Fibroblast of pulmonary artery (primary cell): Measurements from ENCODE around the gene MRPL10.
A peak's percentile ranks its signal among the peaks of the same experiment; 100 is the strongest.

Experiments
- DNase-seq: peaks from one replicate; pipeline ENCODE4 v3.0.0-alpha.2; 2010; ENCODE audit warnings: low read depth
- H3K4me3 ChIP-seq: replicated peaks from 2 replicates; pipeline ENCODE4 v1.5.1; 2011; ENCODE audit warnings: low read depth, mild to moderate bottlenecking, control low read depth, low read length, moderate library complexity
- TF ChIP-seq, protein P1 (sequence below): IDR thresholded peaks from 2 replicates; pipeline ENCODE4 v1.5.1; 2011; ENCODE audit warnings: mild to moderate bottlenecking, control low read depth, low read length, inconsistent platforms; ENCODE audit errors: missing control alignments

MRPL10 gene

DNA sequence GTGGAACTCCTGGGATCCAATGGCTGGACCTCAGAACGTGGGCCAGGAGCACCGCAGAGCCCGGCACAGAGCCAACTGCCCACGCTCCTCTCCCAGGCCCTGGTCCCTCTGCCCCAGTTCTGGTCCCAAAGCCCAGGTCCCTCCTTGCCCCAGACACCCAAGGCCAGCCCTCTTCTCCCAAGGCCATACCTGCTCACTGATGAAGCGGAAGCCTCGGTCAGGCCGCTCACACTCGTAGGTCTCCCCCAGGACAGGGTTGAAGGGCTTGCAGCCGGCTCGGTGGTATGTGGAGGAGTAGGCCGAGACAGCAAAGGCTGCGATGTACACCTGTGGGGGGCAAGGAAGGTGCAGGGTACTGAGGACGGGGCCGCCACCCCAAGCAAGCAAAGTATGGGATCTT lies 18.3 kb downstream of the MRPL10 start:
- H3K4me3 ChIP-seq: no peak overlapping the region
- TF ChIP-seq, protein P1, sequence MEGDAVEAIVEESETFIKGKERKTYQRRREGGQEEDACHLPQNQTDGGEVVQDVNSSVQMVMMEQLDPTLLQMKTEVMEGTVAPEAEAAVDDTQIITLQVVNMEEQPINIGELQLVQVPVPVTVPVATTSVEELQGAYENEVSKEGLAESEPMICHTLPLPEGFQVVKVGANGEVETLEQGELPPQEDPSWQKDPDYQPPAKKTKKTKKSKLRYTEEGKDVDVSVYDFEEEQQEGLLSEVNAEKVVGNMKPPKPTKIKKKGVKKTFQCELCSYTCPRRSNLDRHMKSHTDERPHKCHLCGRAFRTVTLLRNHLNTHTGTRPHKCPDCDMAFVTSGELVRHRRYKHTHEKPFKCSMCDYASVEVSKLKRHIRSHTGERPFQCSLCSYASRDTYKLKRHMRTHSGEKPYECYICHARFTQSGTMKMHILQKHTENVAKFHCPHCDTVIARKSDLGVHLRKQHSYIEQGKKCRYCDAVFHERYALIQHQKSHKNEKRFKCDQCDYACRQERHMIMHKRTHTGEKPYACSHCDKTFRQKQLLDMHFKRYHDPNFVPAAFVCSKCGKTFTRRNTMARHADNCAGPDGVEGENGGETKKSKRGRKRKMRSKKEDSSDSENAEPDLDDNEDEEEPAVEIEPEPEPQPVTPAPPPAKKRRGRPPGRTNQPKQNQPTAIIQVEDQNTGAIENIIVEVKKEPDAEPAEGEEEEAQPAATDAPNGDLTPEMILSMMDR: no peak
- DNase-seq: no peak

DNA sequence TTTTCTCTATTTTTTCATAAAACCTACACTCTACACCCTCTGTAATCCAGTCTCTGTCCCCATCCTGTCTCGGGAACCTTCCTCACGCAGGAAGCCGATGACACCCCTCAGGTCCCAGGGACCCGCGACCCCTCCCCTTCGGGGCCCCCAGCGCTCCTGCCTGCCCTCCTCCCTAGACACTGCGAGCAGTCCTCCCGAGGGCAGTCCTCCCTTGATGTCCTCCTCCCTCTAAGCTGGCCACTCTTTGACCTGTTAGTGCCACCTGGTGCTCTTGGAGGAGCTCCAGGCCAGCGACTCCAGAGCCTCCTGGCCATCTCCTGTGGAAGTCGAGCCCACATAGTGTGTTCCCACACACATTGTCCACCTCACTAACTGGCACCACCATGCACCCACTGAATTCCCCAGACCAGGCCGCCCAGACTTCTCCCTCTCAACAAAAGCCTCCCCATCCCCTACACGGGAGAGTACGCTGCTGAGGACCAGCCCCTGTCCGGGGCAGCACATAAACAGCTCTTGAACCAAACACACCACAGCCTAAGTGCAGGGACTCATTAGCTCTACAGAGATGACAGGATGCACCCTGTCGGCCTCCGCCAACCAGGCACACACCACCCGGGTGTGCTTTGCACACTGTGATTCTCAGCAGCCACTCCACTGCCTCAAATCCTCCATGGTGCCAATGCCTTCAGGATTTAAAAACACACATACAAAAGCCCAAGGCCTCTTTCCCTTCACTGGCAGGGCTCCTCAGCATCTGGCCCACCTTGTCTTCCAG lies 19.0 kb downstream of the MRPL10 start:
- DNase-seq: no peak
- TF ChIP-seq, protein P1: no peak
- H3K4me3 ChIP-seq: no peak overlapping the region

DNA sequence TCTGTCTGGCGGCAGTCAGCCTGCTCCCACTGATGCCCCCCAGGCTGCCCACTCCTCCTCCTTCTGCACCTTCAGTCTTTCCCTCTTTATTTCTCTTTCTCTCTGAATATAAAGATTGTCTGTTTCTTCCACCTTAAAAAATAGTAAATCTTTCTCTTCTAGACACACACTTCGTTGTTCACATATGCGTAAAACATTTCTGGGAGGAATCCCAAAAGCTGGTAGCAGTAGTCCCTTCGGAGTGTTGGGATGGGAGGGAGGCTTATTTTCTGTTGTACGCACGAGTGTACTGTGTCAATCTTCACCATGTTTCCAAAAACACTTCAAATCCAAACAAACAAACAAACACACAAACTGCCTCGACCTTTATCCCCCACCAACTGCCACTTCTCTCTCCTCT lies 19.6 kb downstream of the MRPL10 start:
- no peak for DNase-seq
- TF ChIP-seq, protein P1: no peak
- H3K4me3 ChIP-seq: no peak overlapping the region

DNA sequence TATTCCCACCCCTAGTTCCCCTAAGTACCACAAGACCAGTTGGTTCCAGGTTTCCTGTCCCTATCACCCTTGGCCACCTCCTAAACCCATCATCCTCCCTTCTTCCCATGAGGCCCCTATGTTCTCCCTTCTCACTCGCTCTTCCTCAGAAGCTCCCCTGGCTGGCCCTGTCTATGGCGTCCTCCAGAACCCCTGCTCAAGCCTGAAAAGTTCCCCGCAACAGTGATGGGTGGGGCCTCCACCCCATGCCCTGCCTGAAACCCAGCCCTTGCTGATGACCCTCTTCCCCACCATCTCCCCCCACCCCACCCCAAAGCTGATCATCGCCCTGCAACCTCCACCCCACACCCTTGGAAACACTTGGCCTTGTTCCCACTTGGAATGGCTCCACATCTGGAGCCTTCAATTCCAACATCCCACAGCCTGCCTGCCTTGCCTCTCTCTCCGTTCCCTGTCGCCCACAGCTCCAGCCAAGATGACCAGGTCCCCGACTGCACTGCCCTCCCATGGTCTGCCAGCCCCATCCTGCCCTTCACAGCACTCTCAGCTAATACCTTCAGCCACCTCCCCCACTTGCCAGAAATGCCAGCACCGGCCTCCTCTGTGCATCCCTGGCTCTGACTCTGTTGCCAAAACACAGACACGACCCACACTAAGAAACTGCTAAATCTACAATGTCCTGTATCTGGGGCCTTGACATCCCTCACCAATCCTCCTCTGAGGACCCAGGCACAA lies 20.3 kb downstream of the MRPL10 start:
- no peak for DNase-seq
- TF ChIP-seq, protein P1: no peak
- no peak overlapping the region for H3K4me3 ChIP-seq

DNA sequence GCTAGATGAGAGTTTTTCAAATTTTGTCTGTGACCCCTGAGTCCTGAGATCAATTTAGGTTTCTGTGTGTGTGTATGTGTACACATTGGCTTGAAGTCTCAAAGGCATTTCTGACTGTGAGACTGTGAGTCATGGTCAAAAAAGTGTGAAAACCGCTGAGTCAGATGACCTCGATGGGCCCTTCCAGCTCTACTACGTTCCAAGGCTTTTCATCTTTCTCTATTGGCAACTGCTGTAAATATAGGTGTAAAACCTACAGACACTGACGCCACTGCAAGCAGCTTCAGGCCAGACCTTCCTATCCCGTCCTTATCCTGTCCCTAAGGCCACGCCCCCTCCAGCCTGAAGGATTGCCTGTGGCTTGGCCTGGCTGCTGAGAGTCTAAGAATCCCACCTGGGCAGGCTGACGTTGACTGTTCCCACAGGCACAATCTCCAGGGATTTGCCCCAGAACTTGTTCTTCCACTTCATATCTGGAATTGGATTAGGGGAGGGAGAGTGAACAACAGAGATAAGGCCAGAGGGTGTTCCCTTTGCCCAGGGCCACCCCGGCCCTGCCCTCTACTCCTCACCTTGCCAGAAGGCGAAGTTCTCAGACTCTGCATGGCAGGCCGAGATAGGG lies 21.0 kb downstream of the MRPL10 start:
- H3K4me3 ChIP-seq: no peak overlapping the region
- TF ChIP-seq, protein P1: no peak
- peak; percentile 83 for DNase-seq

DNA sequence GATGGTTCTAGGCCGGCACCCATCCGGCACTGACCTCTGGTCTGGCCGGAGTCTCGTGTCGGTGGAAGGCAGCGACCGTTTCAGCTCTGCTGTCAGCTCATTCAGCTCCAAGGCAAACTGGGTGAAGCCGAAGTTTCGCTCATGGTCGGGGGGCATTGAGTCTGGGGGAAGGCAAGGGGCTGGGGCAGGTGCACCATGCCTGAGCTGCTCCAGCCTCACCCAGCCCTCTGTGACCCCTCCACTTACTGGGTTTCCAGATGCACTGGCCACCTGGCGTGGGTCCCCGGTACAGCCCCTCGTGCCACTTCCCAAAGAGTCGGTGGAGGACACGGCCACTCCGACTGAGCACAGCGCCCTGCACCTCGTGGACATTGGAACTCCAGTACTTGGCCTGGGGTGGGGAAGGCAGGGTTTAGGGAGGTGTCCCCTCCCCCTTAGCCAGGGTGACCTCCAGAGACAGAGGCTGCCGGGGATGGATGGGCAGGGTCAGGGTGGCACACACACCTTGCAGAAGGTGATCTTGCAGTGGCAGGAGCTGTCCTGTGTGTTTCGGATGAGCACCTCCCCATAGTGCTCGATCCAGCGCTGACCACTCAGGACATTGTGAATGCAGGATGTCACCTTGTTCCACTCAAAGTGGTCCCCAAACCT lies 22.4 kb downstream of the MRPL10 start:
- no peak overlapping the region for H3K4me3 ChIP-seq
- TF ChIP-seq, protein P1: no peak
- no peak for DNase-seq
